PC-9 (cell line): ENCODE measurements around the gene ADAMTS19. TPM values are rescaled to one million over a fixed set of nuclear protein-coding genes. Genes with fewer than 3 reads are reported as not detected.

Experiments
- BruUV-seq: library from RNA; stranded (reverse); fragments of 400-500 nt; replicated peaks from 2 replicates; lab custom pipeline; 2021; lab: Mats Ljungman, UMichigan
- CTCF ChIA-PET: fragments of 300-600 bp; sonication (Branson Sonifier 250); formaldehyde crosslinking; loops from one replicate; lab custom pipeline; 2022; ENCODE audit warnings: antibody characterized with exemption; lab: Charles Lee
- POLR2A ChIA-PET: fragments of 300-600 bp; sonication (Branson Sonifier 250); formaldehyde crosslinking; loops from one replicate; lab custom pipeline; 2022; ENCODE audit warnings: antibody characterized with exemption; ENCODE audit not compliant: unreplicated experiment; lab: Charles Lee
- DNase-seq, 2 experiments: peaks; one replicate each; pipeline versions ENCODE4 v3.0.0 to v3.0.0-alpha.2; 2015 to 2022; ENCODE audit warnings: mixed read lengths in 1 of 2
- H2AFZ ChIP-seq: fragments of 200-600 bp; sonication (generic); 2 replicates; pipeline ENCODE4 v1.8.1; 2017; ENCODE audit warnings: antibody characterized with exemption
- H3F3A ChIP-seq: fragments of 200-600 bp; sonication (generic); 2 replicates; pipeline ENCODE4 v1.8.1; 2017; ENCODE audit warnings: antibody characterized with exemption, mild to moderate bottlenecking, low read depth; ENCODE audit not compliant: insufficient read depth
- H3K27ac ChIP-seq: fragments of 200-600 bp; sonication (generic); 2 replicates; pipeline ENCODE4 v1.6.1; 2016; ENCODE audit warnings: mixed run types
- H3K27me3 ChIP-seq: fragments of 200-600 bp; sonication (generic); 2 replicates; pipeline ENCODE4 v1.6.1; 2016; ENCODE audit warnings: low read depth, mixed run types; ENCODE audit not compliant: insufficient read depth
- H3K36me3 ChIP-seq: fragments of 200-600 bp; sonication (generic); 2 replicates; pipeline ENCODE4 v1.6.1; 2016; ENCODE audit warnings: low read depth, mixed run types
- H3K4me1 ChIP-seq: fragments of 200-600 bp; sonication (generic); replicated peaks from 2 replicates; pipeline ENCODE4 v1.6.1; 2016; ENCODE audit warnings: mixed run types; ENCODE audit not compliant: insufficient read depth
- H3K4me2 ChIP-seq: fragments of 200-600 bp; sonication (generic); 2 replicates; pipeline ENCODE4 v1.6.1; 2017; ENCODE audit warnings: mixed run types
- H3K4me3 ChIP-seq: fragments of 200-600 bp; sonication (generic); 2 replicates; pipeline ENCODE4 v1.6.1; 2016; ENCODE audit warnings: mixed run types
- H3K79me2 ChIP-seq: fragments of 200-600 bp; sonication (generic); 2 replicates; pipeline ENCODE4 v1.6.1; 2017; ENCODE audit warnings: low read depth, mixed run types
- H3K9me2 ChIP-seq: fragments of 200-600 bp; sonication (generic); 2 replicates; pipeline ENCODE4 v1.8.1; 2017; ENCODE audit warnings: mild to moderate bottlenecking; ENCODE audit not compliant: insufficient read depth
- H3K9me3 ChIP-seq: fragments of 200-600 bp; sonication (generic); 2 replicates; pipeline ENCODE4 v1.8.1; 2016; ENCODE audit warnings: low read depth; ENCODE audit not compliant: insufficient read depth
- H4K20me1 ChIP-seq: fragments of 200-600 bp; sonication (generic); 2 replicates; pipeline ENCODE4 v1.8.1; 2017; ENCODE audit not compliant: insufficient read depth
- EZH2 ChIP-seq: fragments of 200-600 bp; sonication (generic); IDR thresholded peaks from 2 replicates; pipeline ENCODE4 v1.8.0; 2017; ENCODE audit warnings: antibody characterized with exemption, low read depth
- intact Hi-C: fragments of 100-400 bp; cut with micrococcal nuclease; formaldehyde crosslinking; loops from one replicate; pipeline ENCODE4 v1.10.0; 2022; ENCODE audit not compliant: unreplicated experiment
- total RNA-seq: library from RNA; stranded (reverse); gene quantifications from 2 replicates; pipeline ENCODE4 v1.2.3, GENCODE V29; 2021
- TF ChIP-seq, protein P1 (sequence below): fragments of 200-600 bp; sonication (generic); conservative IDR thresholded peaks from 2 replicates; pipeline ENCODE4 v1.6.1; 2017; ENCODE audit warnings: mixed run types, antibody characterized with exemption, mild to moderate bottlenecking, moderate library complexity

ADAMTS19 gene
- total RNA-seq, 1 experiment from 2014 or later, result not detected

- H3K36me3 ChIP-seq, result no peaks in the 10 kb centered on the region
- H3K79me2 ChIP-seq, result no peaks in the 10 kb centered on the region
- BruUV-seq, result no TSS peak
- H3K9me3 ChIP-seq, result no peaks in the 10 kb centered on the region
- no peaks in the 10 kb centered on the region for H3K9me2 ChIP-seq
- H4K20me1 ChIP-seq, result no peaks in the 10 kb centered on the region
- no peak overlapping the region for H3K4me2 ChIP-seq
- no peaks in the 10 kb centered on the region for H3F3A ChIP-seq
- no peak overlapping the region for H2AFZ ChIP-seq
- ChIA-PET POLR2A (no interaction called here), CTCF (no interaction called here)
- no peak overlapping the region for H3K4me3 ChIP-seq
- DNase-seq, result no peak
- no peaks in the 10 kb centered on the region for H3K4me1 ChIP-seq
- TF ChIP-seq EZH2, result no peak
- TF ChIP-seq, protein P1, sequence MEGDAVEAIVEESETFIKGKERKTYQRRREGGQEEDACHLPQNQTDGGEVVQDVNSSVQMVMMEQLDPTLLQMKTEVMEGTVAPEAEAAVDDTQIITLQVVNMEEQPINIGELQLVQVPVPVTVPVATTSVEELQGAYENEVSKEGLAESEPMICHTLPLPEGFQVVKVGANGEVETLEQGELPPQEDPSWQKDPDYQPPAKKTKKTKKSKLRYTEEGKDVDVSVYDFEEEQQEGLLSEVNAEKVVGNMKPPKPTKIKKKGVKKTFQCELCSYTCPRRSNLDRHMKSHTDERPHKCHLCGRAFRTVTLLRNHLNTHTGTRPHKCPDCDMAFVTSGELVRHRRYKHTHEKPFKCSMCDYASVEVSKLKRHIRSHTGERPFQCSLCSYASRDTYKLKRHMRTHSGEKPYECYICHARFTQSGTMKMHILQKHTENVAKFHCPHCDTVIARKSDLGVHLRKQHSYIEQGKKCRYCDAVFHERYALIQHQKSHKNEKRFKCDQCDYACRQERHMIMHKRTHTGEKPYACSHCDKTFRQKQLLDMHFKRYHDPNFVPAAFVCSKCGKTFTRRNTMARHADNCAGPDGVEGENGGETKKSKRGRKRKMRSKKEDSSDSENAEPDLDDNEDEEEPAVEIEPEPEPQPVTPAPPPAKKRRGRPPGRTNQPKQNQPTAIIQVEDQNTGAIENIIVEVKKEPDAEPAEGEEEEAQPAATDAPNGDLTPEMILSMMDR, result no peak
- no peak overlapping the region for H3K27ac ChIP-seq
- intact Hi-C loops, result no loop called here
- H3K27me3 ChIP-seq, result no peaks in the 10 kb centered on the region
These were observed 157.1 kb downstream of the ADAMTS19 start for GRCh38 chr5:129617206-129617605.

GRCh38 chr5:129619782-129620181 is 159.7 kb downstream of the ADAMTS19 start:
- Histone ChIP-seq H3K27me3 (no peaks in the 10 kb centered on the region), H2AFZ (peak overlapping the region; percentile 48; the same call in 1 of the 2 replicates), H3K4me2 (no peak overlapping the region), H4K20me1 (no peaks in the 10 kb centered on the region), H3K4me3 (no peak overlapping the region), H3F3A (no peaks in the 10 kb centered on the region), H3K4me1 (no peaks in the 10 kb centered on the region), H3K36me3 (no peaks in the 10 kb centered on the region), H3K9me2 (no peaks in the 10 kb centered on the region), H3K9me3 (no peaks in the 10 kb centered on the region), H3K79me2 (no peaks in the 10 kb centered on the region), H3K27ac (no peak overlapping the region)
- TF ChIP-seq, protein P1, result no peak
- TF ChIP-seq EZH2, result no peak
- intact Hi-C loops, result no loop called here
- no TSS peak for BruUV-seq
- ChIA-PET POLR2A (no interaction called here), CTCF (no interaction called here)
- no peak for DNase-seq

DNA sequence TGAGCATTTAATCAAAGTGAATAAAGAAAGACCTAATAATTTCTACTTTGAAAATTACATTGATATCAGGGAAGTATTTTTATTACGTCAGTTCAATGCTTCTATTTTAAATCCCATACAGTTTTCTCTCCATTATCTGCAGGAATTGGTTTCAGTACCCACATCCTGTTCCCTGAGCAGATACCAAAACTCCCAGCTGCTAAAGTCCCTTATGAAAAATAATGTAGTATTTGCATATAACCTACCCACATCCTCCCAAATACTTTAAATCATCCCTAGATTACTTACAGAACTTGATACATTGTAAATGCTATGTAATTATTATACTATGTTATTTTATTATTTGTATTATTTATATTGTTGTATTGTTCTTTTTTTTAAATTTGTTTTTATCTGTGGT is 162.4 kb downstream of the ADAMTS19 start:
- H3K27ac ChIP-seq, result no peak overlapping the region

More for the DNA sequence above, 162.4 kb downstream of the ADAMTS19 start:
- POLR2A ChIA-PET, result no interaction called here
- CTCF ChIA-PET, result no interaction called here
- Histone ChIP-seq H3K27me3 (no peaks in the 10 kb centered on the region), H4K20me1 (no peaks in the 10 kb centered on the region), H2AFZ (no peak overlapping the region), H3F3A (no peaks in the 10 kb centered on the region), H3K9me3 (no peaks in the 10 kb centered on the region), H3K36me3 (no peaks in the 10 kb centered on the region), H3K4me3 (no peak overlapping the region), H3K4me2 (no peak overlapping the region), H3K79me2 (no peaks in the 10 kb centered on the region), H3K4me1 (no peaks in the 10 kb centered on the region), H3K9me2 (no peaks in the 10 kb centered on the region)
- intact Hi-C loops, result no loop called here
- TF ChIP-seq, protein P1, result no peak
- TF ChIP-seq EZH2, result no peak
- no TSS peak for BruUV-seq
- no peak for DNase-seq
